Skeletal muscle tissue (tissue), 4 donors: ENCODE measurements around the gene MCM9. TPM values are rescaled to one million over a fixed set of nuclear protein-coding genes. Genes with fewer than 3 reads are reported as not detected.

Experiments used
- H3K27ac ChIP-seq: one replicate; pipeline ENCODE4 v1.7.0; 2013; ENCODE audit warnings: mild to moderate bottlenecking, low read depth, low read length, inconsistent platforms
- H3K27me3 ChIP-seq, 3 donors: one replicate each; pipeline ENCODE4 v1.7.0; 2013; ENCODE audit warnings: low read length in 3 of 3; ENCODE audit not compliant: control insufficient read depth in 3 of 3, insufficient read depth in 3 of 3
- H3K36me3 ChIP-seq, 3 donors: one replicate each; pipeline ENCODE4 v1.7.0; 2013; ENCODE audit warnings: low read length in 3 of 3; ENCODE audit not compliant: control insufficient read depth in 3 of 3, insufficient read depth in 3 of 3
- H3K4me1 ChIP-seq, 3 donors: one replicate each; pipeline ENCODE4 v1.7.0; 2013; ENCODE audit warnings: low read length in 3 of 3, mild to moderate bottlenecking in 3 of 3; ENCODE audit not compliant: control insufficient read depth in 3 of 3, insufficient read depth in 3 of 3
- H3K4me3 ChIP-seq, 3 donors: one replicate each; pipeline ENCODE4 v1.7.0; 2013; ENCODE audit warnings: low read length in 3 of 3
- H3K9ac ChIP-seq, 3 donors: one replicate each; pipeline ENCODE4 v1.7.0; 2013; ENCODE audit warnings: low read length in 3 of 3, mild to moderate bottlenecking in 3 of 3, moderate library complexity in 2 of 3, low read depth in 1 of 3
- H3K9me3 ChIP-seq, 3 donors: one replicate each; pipeline ENCODE4 v1.7.0; 2013; ENCODE audit warnings: low read length in 3 of 3; ENCODE audit not compliant: control insufficient read depth in 3 of 3
- total RNA-seq: library from RNA; depleted of rRNA; stranded (reverse); fragments of >200 nt; gene quantifications from one replicate; pipeline ENCODE4 v1.2.3, GENCODE V29; 2014
- donor health status: Osteomylitis.

The MCM9 gene
- total RNA-seq, 1 donor from 2014 or later: 13.6 TPM

GRCh38 chr6:118965843-118966370, 30.9 kb upstream of the MCM9 start:
- no peak overlapping the region for H3K9ac ChIP-seq
- no peaks in the 10 kb centered on the region for H3K4me1 ChIP-seq
- no peaks in the 10 kb centered on the region for H3K36me3 ChIP-seq
- no peaks in the 10 kb centered on the region for H3K27me3 ChIP-seq
- H3K27ac ChIP-seq: no peak overlapping the region
- H3K4me3 ChIP-seq: no peak overlapping the region
- H3K9me3 ChIP-seq: no peaks in the 10 kb centered on the region

GRCh38 chr6:118965371-118965770, 30.4 kb upstream of the MCM9 start:
- Histone ChIP-seq H3K36me3 (no peaks in the 10 kb centered on the region), H3K27me3 (no peaks in the 10 kb centered on the region), H3K27ac (no peak overlapping the region), H3K4me3 (no peak overlapping the region), H3K9me3 (no peaks in the 10 kb centered on the region), H3K9ac (no peak overlapping the region), H3K4me1 (no peaks in the 10 kb centered on the region)

DNA sequence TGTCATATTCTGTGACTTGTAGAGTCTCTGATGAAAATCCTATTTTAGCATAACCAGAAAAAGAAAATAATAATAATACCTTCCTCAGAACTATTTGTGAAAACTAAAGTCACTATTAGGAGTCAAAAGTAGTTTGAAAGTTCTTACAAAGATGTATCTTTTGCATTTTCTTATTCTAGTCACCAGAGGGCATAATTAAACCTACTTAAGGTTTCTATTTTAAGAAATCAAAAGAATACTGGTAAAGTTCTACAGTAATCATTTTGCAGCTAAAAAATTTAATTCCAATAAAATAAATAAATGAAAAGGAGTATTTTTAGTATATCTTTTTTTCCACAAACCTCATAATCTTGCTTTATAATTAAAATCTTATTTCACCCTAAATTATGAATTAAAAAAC, 28.0 kb upstream of the MCM9 start:
- H3K9ac ChIP-seq: no peak overlapping the region
- H3K4me3 ChIP-seq: no peak overlapping the region
- no peaks in the 10 kb centered on the region for H3K27me3 ChIP-seq
- H3K4me1 ChIP-seq: no peaks in the 10 kb centered on the region
- H3K9me3 ChIP-seq: no peaks in the 10 kb centered on the region
- H3K27ac ChIP-seq: no peak overlapping the region
- H3K36me3 ChIP-seq: no peaks in the 10 kb centered on the region

- Histone ChIP-seq H3K36me3 (no peaks in the 10 kb centered on the region), H3K9me3 (no peaks in the 10 kb centered on the region), H3K4me3 (no peak overlapping the region), H3K9ac (no peak overlapping the region), H3K27ac (no peak overlapping the region), H3K27me3 (no peaks in the 10 kb centered on the region), H3K4me1 (no peaks in the 10 kb centered on the region)
Observed at GRCh38 chr6:118959903-118960302, 24.9 kb upstream of the MCM9 start.

- Histone ChIP-seq H3K9ac (no peak overlapping the region), H3K27ac (no peak overlapping the region), H3K27me3 (no peaks in the 10 kb centered on the region), H3K9me3 (no peaks in the 10 kb centered on the region), H3K4me3 (no peak overlapping the region), H3K36me3 (no peaks in the 10 kb centered on the region), H3K4me1 (no peaks in the 10 kb centered on the region)
Observed at GRCh38 chr6:118953391-118953790, 18.4 kb upstream of the MCM9 start.

DNA sequence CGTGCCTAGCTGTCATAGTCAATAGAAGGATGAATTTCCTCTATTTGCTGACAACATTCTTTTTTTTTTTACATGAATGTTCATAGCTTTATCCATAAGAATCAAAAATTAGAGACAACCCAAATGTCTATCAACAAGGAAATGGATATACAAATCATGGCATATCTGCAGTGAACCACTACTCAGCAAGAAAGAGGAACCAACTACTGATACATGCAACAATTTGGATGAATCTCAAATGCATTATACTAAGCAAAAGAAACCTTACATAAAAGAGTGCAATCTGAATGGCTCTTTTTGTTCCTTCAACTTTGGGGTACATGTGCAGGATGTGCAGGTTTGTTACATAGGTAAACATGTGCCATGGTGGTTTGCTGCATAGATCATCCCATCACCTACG, 17.7 kb upstream of the MCM9 start:
- no peaks in the 10 kb centered on the region for H3K36me3 ChIP-seq
- no peaks in the 10 kb centered on the region for H3K4me1 ChIP-seq
- H3K9ac ChIP-seq: no peak overlapping the region
- H3K4me3 ChIP-seq: no peak overlapping the region
- H3K9me3 ChIP-seq: no peaks in the 10 kb centered on the region
- no peaks in the 10 kb centered on the region for H3K27me3 ChIP-seq
- no peak overlapping the region for H3K27ac ChIP-seq

DNA sequence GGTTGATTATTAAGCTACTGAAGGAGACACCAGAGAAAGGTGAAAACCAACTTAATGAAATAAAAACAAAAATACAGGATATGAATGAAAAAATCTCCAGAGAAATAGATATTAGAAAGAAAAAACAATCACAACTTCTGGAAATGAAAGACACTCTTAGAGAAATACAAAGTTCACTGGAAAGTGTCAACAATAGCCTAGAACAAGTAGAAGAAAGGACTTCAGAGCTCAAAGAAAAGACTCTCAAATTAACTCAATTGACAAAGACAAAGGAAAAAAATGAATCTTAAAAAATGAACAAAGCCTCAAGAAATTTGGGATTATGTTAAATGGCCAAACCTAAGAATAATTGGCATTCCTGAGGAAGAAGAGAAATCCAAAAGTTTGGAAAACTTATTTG, 10.3 kb upstream of the MCM9 start:
- Histone ChIP-seq H3K9ac (no peak overlapping the region), H3K9me3 (peaks cover 0 to 5% (median 0%) of the 10 kb centered on the region in 3 donors), H3K4me1 (peaks cover 0 to 4% (median 0%) of the 10 kb centered on the region in 3 donors), H3K36me3 (no peaks in the 10 kb centered on the region), H3K27ac (no peak overlapping the region), H3K27me3 (no peaks in the 10 kb centered on the region), H3K4me3 (no peak overlapping the region)

GRCh38 chr6:118940770-118941169, 5.8 kb upstream of the MCM9 start:
- peaks cover 0 to 4% (median 0%) of the 10 kb centered on the region in 3 donors for H3K4me1 ChIP-seq
- no peaks in the 10 kb centered on the region for H3K27me3 ChIP-seq
- no peak overlapping the region for H3K27ac ChIP-seq
- no peak overlapping the region for H3K9ac ChIP-seq
- no peaks in the 10 kb centered on the region for H3K36me3 ChIP-seq
- H3K4me3 ChIP-seq: no peak overlapping the region
- H3K9me3 ChIP-seq: peaks cover 0 to 5% (median 0%) of the 10 kb centered on the region in 3 donors

GRCh38 chr6:118939683-118940082, 4.7 kb upstream of the MCM9 start:
- no peaks in the 10 kb centered on the region for H3K27me3 ChIP-seq
- no peak overlapping the region for H3K4me3 ChIP-seq
- H3K9ac ChIP-seq: no peak overlapping the region
- H3K4me1 ChIP-seq: peaks cover 0 to 4% (median 0%) of the 10 kb centered on the region in 3 donors
- no peaks in the 10 kb centered on the region for H3K36me3 ChIP-seq
- H3K9me3 ChIP-seq: peaks cover 0 to 2% (median 0%) of the 10 kb centered on the region in 3 donors
- no peak overlapping the region for H3K27ac ChIP-seq

DNA sequence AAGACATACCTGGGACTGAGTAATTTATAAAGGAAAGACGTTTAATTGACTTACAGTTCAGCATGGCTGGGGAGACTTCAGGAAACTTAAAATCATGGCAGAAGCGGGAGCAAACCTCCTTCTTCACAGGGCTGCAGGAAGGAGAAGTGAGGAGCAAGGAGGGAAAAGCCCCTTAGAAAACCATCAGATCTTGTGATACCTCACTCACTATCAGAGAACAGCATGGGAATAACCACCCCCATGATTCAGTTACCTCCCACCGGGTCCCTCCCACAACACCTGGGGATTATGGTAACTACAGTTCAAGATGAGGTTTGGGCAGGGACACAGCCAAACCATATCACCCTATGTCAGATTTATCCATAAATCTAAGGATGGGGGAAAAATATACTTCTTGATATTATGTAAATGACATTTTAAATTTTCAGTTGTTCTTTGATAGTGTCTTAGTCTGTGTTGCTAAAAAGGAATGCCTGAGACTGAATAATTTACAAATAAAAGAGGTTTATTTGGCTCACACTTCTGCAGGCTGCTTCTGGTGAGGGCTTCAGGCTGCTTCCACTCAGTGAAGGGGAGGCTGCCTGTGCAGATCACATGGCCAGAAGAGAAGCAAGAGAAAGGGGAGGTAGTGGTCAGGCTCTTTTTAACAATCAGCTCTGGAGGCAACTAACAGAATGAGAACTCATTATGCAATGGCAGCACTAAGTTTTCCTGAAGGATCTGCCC, 1.2 kb upstream of the MCM9 start:
- H3K27ac ChIP-seq: no peak overlapping the region
- no peaks in the 10 kb centered on the region for H3K9me3 ChIP-seq
- no peak overlapping the region for H3K9ac ChIP-seq
- H3K27me3 ChIP-seq: no peaks in the 10 kb centered on the region
- H3K4me3 ChIP-seq: no peak overlapping the region
- H3K4me1 ChIP-seq: peaks cover 3 to 7% (median 4%) of the 10 kb centered on the region in 3 donors
- peaks cover 4 to 6% (median 6%) of the 10 kb centered on the region in 3 donors for H3K36me3 ChIP-seq
